GM18909 (cell line): ENCODE measurements around the gene ITGA4.

Source experiments
- ATAC-seq: cut with Tn5 transposase; IDR thresholded peaks from one replicate; pipeline ENCODE4 v1.9.1; 2021; ENCODE audit warnings: mild to moderate bottlenecking; ENCODE audit not compliant: unreplicated experiment, poor library complexity

The ITGA4 gene

DNA sequence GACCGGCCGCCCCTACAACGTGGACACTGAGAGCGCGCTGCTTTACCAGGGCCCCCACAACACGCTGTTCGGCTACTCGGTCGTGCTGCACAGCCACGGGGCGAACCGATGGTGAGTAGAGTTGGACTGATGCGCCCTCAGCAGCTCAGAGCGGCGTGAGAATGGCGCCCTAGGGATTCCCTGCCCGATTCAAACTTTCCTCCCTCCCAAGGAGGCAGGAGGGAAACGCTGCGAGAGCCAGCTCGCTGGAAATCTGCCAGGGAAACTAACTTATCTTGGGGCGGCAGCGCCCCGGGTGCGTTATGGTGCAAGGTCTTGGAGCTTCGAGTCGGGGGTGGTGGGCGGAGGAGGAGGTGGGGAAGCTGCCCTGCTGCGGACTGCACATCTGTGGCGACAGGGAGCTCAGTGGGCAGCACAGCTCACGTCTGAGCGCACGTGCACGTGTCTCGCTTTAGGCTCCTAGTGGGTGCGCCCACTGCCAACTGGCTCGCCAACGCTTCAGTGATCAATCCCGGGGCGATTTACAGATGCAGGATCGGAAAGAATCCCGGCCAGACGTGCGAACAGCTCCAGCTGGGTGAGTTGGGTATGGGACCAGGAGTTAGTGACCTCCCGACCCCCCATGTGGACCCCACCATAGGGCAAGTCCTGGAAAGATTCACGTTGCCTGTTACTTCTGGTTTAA, 697 bp downstream of the ITGA4 start:
- ATAC-seq, result peak; percentile 29

DNA sequence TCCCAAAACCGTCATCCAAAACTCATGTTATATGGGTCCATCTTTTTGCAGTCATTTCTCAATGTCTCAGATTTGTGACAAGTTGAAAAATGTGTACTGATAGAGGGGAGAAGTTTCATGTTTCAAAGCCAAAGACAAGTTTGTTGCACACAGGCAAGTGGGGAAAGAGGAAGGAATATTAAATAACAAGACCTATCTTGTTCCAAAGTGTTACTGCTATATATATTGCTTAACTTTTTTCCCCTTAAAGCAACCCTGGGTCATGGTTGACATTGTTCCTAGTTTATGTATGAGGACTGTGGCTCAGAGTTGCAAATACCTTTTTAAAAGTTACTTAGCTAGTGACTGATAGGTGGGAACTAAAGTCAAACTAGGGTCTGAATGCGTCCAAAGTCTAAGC, 1.7 kb downstream of the ITGA4 start:
- no peak for ATAC-seq

DNA sequence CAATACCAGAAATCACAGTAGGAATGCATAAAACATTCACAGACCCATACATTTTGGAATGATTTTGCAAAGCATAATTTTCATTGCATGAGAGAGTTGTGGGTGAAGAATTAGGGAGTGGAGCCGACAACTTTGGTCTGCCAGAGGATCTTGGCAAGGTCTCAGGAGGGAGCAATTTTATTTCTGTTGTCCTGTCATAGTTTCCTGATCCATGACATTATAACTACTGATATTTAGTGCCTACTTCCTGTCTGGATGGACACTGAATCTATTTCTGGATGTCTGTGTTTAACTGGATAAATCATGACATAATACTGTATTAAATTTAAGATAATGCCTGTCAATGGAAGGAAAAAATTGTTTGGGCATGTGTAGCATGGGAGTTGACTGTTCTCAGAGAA, 2.4 kb downstream of the ITGA4 start:
- no peak for ATAC-seq

DNA sequence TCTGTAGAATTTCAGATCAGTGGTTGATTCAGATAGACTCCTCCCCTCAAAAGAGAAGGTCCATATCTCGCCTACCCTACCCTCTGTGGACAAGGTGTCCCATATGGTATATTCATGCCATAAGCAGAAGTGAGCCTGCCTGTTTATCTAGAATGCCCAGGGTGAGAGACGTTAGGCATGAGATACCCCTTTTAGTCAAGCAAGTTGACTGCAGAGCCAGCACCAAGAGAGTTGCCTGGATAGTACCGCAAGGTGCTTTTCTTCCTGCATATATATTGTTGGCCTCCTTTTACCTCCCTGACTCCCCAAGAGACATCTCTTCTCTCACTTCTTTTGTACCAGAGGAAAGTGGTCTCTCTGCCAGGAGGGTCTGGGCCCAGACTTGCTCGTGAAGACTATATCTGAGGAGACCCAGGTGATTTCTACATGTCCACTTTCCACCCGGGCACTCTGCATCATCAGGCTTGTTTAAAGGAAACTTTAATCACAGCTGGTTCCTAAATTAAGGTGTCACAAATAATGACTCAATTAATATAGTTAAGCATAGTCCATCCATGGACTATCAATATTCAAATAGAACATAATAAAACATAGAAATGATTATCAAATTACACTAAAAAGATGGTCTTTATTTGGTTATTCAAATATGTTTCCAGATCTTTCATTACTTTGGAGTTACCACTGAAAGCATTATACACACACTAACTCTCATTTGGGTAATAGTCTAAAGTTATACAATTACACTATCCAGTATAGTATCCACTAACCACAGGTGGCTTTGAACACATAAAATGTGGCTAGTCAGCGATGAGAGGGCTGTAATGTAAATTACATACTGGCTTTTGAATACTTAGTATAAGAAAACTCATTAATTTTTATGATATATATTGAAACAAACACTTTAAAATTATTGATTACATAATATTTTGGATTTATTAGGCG, 4.1 kb downstream of the ITGA4 start:
- peak; percentile 23 for ATAC-seq

DNA sequence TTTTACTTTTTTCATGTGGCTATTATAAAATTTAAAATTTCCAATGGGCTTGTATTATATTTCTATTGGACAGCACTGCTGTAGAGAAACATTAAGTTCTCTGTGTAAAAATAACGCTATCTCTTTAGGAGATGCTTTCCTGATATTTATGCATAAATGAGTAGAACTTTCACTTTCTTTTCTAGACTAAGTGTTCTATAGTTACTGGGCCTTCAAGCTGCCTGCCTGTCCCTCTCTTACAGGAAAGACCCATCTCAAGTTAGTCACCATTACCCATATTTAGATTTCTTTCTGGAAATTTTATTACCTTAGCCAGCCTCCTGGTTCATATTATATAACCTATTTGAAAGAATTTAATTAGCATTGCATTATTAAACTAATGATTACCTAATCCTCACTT, 4.8 kb downstream of the ITGA4 start:
- peak; percentile 38 for ATAC-seq

DNA sequence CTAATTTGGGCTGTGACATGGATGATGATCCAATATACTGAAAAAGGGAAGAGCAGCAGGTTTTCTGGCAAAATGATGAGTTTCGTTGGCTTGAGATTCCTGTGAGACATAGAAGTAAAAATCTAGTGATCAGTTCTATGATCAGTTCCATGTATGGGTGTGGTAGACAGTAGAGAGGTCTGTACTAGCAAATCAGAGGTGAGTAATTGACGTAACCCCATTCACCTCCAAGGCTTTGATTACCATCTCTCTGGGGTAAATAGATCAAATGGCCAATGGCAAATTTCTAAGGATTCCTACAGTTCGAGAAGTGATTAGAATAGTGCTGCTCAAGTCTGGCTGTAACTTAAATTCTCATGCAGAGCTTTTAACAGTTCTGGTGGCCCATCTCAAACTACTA, 6.4 kb downstream of the ITGA4 start:
- ATAC-seq, result no peak

DNA sequence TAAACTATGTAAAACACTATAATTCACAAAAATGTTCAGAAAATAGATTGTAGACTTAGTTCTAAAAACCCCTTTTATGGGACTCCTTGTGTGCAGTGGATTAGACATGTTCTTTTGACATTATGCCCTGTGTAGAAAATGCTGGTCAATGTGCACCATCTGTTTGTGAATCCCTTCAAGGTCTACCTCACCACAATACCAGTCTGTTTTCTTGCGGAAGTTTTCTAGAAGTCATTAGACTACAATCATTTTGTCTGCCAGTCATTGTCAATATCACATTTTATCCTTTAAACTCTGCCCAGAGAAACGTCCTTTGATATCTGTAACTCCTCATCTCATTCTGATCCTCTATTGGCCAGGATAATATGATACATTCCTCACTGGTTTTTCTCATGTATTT, 7.8 kb downstream of the ITGA4 start:
- ATAC-seq, result no peak

DNA sequence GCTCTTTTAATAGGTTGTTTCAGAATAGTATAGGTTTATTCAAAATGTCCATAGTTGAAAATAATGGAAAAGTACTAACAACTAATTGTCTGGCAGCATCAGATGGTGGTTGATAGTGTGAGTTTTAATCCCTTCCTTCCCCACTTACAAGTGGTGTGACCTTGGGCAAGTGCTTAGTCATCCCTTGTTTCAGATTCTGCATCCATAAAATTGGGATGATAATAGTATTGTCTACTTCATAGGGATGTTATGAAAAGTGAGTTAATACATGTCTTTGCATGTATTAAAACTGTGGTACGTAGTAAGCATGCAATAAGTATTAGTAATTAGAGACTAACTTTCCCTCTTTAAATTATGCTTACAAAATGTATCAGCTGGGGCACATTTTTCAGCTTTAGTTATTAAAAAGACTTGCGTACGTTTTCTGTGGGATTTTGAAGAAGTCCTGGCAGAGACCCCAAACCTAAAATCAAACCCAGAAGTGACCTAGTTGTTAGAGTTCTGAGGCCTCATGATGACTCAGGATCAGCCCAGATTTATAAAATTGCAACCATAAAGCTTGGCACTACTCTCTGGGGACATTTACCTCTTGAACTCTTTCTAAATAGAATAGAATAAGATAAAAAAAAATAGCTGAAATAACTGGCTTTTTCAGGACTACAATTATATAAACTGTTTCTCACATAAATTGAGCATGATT, 8.6 kb downstream of the ITGA4 start:
- ATAC-seq, result no peak

DNA sequence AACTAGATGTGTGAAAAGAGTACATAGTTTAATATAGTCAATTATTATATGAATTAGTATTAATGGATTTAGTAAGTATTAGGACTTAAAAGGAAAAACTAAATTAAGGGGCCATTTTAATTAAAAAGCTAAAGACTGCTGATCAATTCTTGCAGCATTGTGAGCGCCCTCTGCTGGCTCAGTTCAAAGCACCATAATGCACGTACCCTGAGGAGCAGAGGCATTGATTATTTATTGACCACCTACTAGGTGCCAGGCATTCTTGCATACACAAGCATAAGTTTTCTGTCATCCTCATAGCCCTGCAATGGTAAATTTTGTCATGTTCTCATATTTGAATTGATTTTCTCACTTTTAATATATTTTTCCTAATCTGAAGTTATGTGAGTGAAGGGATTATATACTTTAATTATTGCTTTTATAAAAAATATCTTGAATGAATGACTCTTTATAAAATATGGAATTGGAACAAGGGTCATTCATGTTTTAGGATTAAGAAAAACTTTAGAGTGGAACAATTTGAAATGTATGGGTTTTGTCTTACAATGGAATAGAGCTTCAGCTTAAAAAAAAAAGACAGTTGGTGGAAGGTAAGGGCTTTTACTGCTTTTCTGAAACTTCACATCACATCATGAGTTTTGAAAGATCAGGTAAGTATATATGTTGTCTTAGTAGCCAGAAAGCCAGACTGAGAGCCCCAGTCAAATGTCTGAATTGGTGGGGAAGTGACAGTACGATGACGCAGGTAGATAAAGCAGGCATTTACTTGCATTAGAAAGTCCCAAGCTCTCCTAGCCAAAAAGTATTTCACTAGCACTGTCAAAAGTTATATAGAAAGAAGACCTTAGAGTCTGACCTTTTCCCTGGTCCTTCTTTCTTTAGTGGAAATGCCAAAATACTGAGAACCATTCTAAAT, 9.7 kb downstream of the ITGA4 start:
- peak; percentile 34 for ATAC-seq

DNA sequence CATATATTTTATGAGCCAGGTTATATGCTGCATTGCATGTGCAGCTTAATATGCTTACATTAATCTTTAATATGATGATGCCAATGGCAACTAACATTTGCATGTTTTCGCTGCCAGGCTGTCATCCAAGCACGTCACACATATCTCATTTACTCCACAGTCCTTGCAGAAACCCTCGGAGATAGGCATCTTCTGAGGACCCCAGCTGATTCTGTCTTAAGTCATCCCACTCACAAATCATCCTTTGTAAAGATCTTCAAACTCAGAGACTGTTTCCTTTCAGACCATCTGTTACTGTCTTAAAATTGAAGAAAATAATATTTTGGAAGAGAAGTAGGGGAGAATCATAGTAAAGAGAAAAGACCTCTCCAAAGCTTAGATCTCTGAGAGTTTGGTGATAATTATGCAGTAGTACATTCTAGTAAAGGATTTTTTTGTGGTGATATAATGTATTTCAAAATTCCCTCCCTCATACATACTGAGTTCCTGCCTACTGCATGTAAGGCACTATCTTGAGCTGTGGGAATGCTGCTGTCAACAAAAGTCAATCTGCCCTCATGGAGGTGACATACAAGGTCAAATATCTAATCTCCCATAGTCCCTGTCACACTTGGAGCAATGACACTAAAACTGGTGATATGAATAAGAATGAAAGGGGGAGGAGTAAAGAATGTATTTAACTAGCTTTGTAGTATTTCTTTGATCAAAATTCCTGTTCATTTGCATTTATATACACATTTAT, 11.0 kb downstream of the ITGA4 start:
- no peak for ATAC-seq

DNA sequence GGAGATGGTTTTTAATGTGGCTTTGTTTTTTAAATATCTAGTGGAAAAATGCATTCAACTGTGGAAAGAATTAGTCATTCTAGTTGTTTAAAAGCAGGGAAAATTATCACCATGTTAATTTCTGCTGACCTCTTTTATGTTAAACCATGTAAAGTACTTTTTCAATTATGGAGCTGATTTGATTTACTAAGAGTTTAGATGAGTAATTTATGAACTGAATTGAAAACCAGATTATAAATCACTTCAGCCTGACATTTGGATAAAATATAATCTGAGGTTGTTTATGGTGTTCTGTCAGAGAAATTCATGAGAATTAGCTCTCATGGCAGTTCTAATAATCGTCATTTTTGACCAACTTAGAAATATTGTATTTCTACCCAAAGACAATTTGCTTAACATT, 11.6 kb downstream of the ITGA4 start:
- no peak for ATAC-seq

DNA sequence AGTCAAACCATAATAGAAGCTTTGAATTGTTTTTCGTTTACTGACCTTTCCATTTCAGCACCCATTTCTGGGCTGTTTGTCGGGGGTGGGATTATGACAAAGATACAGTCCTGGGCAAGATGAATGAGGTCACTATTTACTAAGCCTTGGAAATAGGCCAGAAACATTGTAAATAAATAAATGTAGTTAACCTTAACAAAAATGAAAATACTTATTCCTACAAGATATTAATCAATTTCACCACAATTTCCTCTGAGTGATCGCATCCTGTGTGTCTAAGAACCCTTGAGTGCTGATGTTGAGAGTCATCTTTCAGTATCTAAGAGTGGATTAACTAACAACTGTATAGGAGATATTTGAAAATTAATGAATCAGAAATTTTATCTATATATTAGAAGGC, 14.0 kb downstream of the ITGA4 start:
- ATAC-seq, result no peak

DNA sequence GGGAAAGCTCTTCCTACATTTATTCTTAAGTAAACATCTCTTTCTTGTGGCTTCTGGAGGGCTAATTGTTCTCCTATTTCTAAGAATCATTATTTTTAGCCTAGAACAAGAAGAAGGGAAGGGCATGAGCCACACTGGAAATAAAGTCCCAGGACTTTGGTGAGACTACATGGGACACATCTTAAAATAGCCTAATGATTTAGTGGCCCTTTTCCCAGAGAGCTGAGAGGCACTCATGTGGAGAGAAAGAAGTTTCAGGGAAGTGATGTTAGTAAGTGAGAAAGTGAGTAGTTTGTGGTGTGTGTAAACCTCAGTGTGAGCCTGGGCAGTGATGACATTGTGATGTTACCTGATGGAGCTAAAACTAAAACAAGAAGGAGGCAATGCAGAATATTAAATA, 14.6 kb downstream of the ITGA4 start:
- ATAC-seq, result no peak

DNA sequence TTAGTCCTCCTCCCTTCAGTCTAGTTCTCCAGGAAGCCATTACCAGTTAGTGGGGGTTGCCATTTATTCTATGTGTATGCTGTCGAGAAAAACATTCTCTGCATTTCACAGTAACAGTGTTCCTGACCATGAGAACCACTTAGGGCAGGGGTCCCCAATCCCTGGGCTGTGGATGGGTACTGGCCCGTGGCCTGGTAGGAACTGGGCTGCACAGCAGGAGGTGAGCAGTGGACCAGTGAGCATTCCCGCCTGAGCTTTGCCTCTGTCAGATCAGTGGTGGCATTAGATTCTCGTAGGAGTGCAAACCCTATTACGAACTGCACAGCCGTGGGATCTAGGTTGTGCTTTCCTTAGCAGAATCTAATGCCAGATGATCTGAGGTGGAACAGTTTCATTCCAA, 15.8 kb downstream of the ITGA4 start:
- no peak for ATAC-seq

DNA sequence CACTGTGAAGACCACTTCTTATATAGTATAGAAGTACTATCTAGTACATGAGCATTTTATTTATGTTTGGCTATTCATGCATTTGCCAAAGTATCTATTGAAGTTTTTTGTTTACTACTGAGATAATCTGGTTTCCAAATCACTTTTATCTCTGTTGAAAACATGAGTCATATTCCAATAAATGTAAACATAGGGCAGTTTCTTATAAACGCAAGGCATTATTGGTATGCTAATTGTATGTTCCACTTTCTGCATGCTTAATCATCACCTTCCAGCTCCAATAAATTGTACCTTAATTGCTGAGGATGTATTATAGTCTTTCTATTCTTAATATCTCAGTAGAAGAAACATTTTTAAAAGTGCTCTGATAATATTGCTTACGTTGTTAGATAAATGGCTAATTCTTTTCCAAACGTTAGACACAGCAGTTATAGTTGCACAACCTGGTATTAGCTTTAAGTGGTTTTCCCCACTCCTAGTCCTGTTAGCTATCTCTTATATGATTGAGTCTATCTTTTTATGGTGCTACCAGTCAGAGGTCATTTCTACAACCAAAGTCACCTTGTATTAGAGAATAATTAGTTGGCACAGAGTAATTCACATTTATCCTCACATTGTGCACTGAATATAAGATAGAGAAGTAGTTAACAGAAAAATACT, 17.2 kb downstream of the ITGA4 start:
- no peak for ATAC-seq

DNA sequence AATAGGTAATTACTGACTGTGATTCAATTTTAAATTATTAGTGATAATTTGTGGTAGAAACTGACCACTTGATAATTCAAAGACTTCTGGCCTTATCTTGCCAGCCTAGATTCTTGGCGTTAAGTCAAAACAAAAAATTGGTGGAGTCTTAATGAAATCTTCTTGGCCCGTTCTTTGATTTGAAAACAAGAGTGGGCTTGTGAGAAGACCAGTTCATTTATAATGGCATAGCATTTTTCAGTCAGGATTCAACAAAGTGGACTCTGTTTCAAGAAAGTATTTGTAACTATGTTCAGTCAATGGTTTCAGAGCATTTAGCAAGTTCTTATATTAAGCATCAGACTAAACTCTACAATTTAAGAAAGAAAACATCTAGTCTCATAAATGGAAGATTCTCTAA, 26.0 kb downstream of the ITGA4 start:
- no peak for ATAC-seq

DNA sequence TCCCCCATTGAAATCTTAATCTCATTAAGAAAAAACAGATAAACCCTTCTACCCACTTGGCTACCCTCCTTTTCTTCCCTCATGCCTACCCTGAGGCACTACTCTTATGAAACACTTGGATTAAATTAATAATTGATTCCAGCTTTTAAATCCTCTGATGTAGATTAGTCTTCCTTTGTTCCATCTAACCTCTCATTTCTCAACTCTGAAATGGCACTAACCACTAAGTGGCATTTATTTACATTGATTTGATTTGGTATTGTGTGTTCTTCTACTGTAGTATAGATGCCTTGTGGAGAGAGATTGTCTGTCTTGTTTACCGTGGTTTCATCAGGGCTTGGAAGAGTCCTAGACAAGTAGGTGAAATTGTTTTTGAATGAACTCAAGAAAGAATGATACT, 26.7 kb downstream of the ITGA4 start:
- no peak for ATAC-seq

DNA sequence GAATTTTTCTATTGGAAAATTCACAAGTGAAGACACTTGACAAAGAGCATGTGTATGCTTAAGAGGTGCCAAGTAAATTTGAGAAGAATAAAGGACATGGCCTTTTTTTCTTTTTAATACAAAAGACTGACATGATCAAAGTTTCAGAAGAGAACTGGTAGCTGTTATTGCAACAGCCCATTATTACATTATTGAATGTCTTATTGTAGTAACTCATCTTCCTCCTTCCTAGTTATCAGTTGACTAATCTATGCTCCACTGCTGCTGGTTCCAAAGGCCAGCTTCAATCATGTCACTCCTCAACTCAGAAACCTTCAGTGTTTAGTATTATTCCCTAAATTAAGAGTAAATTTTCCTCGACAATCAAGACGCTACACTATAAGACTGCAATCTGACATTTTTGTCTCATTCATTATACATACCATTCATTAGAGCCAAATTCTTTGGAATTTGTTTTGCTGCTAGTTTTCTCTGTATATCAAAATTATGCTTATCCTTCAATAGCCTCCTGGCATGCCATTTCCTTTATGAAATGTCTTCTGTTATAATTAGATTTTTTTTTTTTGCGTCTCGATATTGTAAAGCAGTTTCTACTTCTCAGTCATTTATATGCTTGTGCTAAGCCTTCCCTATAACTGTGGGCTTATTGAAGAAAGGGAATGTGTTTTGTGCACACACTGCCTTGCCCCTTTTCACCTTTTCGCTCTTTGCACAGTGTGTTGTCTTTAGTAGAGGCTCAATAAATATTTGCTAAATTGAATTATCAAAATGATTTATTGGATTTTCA, 27.9 kb downstream of the ITGA4 start:
- no peak for ATAC-seq
